KMS-11 (cell line): Measurements from ENCODE around the gene RRAD.

ENCODE experiments used
- H2AFZ ChIP-seq: fragments of 200-600 bp; sonication (generic); 2 replicates; pipeline ENCODE4 v1.6.1; 2016; ENCODE audit warnings: antibody characterized with exemption, mixed run types, low read depth
- H3K27ac ChIP-seq: fragments of 200-600 bp; sonication (generic); 2 replicates; pipeline ENCODE4 v1.6.1; 2016; ENCODE audit warnings: mild to moderate bottlenecking, mixed run types
- H3K27me3 ChIP-seq: fragments of 200-600 bp; sonication (generic); 2 replicates; pipeline ENCODE4 v1.6.1; 2017; ENCODE audit warnings: mild to moderate bottlenecking, low read depth, mixed run types, moderate library complexity; ENCODE audit not compliant: insufficient read depth
- H3K36me3 ChIP-seq: fragments of 200-600 bp; sonication (generic); 2 replicates; pipeline ENCODE4 v1.6.1; 2017; ENCODE audit warnings: mild to moderate bottlenecking, mixed run types; ENCODE audit not compliant: insufficient read depth
- H3K4me1 ChIP-seq: fragments of 200-600 bp; sonication (generic); 2 replicates; pipeline ENCODE4 v1.6.1; 2016; ENCODE audit warnings: mild to moderate bottlenecking, low read depth, mixed run types; ENCODE audit not compliant: poor library complexity, severe bottlenecking
- H3K4me2 ChIP-seq: fragments of 200-600 bp; sonication (generic); 2 replicates; pipeline ENCODE4 v1.7.0; 2016; ENCODE audit warnings: mild to moderate bottlenecking, mixed run types
- H3K4me3 ChIP-seq: fragments of 200-600 bp; sonication (generic); IDR thresholded peaks from 2 replicates; pipeline ENCODE4 v1.6.1; 2017; ENCODE audit warnings: low read depth, low read length, mixed read lengths; ENCODE audit not compliant: insufficient read depth
- H3K79me2 ChIP-seq: fragments of 200-600 bp; sonication (generic); 2 replicates; pipeline ENCODE4 v1.6.1; 2016; ENCODE audit warnings: low read depth, mixed run types; ENCODE audit not compliant: insufficient read depth
- H3K9ac ChIP-seq: fragments of 200-600 bp; sonication (generic); 2 replicates; pipeline ENCODE4 v1.6.1; 2016; ENCODE audit warnings: mild to moderate bottlenecking, mixed run types
- H4K20me1 ChIP-seq: fragments of 200-600 bp; sonication (generic); 2 replicates; pipeline ENCODE4 v1.6.1; 2016; ENCODE audit warnings: mild to moderate bottlenecking, mixed run types; ENCODE audit not compliant: insufficient read depth
- TF ChIP-seq, protein P1 (sequence below): fragments of 200-600 bp; sonication (generic); conservative IDR thresholded peaks from 2 replicates; pipeline ENCODE4 v1.6.1; 2017; ENCODE audit warnings: low read depth, mild to moderate bottlenecking, antibody characterized with exemption, low read length, moderate library complexity, mixed read lengths

The RRAD gene

DNA sequence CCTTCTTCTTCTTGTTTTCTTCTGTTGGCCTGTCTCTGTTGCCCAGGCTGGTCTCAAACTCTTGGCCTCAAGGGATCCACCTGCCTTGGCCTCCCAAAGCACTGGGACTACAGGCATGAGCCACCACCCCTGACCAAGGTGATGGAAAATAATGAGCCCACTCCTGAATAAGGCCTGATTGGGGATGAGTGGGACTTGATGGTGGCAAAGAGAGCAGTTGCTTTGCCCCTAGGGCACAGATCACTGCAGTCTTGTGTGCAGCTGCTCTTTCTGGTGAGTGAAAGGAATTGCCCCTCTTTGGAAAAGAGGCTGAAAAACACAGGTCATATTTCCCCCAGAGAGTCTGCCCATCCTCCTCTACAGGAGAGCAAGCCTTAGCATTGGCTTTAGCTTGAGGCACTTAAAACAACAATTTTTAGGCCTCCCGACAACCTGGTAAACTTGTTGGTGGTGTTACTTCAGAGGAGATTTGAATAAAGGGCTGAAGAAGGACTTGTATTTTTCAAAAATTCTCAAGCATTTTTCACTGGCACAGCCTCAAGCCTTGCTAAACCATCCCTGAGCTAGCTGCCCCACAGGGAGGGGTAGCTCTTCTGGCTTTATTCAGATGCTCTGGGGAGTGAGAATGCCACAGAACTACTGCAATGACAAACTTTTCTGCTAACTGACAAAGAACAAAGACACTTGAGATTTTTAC, 51.1 kb downstream of the RRAD start:
- Histone ChIP-seq H4K20me1 (no peaks in the 10 kb centered on the region), H3K4me3 (no peak overlapping the region), H3K4me1 (peaks cover 66% of the 10 kb centered on the region), H3K36me3 (no peaks in the 10 kb centered on the region), H3K9ac (no peak overlapping the region), H3K27me3 (no peaks in the 10 kb centered on the region), H3K27ac (peak overlapping the region; percentile 65), H3K4me2 (no peak overlapping the region), H2AFZ (no peak overlapping the region), H3K79me2 (no peaks in the 10 kb centered on the region)
- TF ChIP-seq, protein P1, sequence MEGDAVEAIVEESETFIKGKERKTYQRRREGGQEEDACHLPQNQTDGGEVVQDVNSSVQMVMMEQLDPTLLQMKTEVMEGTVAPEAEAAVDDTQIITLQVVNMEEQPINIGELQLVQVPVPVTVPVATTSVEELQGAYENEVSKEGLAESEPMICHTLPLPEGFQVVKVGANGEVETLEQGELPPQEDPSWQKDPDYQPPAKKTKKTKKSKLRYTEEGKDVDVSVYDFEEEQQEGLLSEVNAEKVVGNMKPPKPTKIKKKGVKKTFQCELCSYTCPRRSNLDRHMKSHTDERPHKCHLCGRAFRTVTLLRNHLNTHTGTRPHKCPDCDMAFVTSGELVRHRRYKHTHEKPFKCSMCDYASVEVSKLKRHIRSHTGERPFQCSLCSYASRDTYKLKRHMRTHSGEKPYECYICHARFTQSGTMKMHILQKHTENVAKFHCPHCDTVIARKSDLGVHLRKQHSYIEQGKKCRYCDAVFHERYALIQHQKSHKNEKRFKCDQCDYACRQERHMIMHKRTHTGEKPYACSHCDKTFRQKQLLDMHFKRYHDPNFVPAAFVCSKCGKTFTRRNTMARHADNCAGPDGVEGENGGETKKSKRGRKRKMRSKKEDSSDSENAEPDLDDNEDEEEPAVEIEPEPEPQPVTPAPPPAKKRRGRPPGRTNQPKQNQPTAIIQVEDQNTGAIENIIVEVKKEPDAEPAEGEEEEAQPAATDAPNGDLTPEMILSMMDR, result no peak

GRCh38 chr16:66873685-66874055, 51.7 kb downstream of the RRAD start:
- no peaks in the 10 kb centered on the region for H3K36me3 ChIP-seq
- no peak overlapping the region for H3K4me3 ChIP-seq
- no peaks in the 10 kb centered on the region for H3K27me3 ChIP-seq
- H3K4me1 ChIP-seq, result peaks cover 62% of the 10 kb centered on the region
- no peak overlapping the region for H3K9ac ChIP-seq
- no peak overlapping the region for H3K4me2 ChIP-seq
- TF ChIP-seq, protein P1, result no peak
- no peak overlapping the region for H3K27ac ChIP-seq
- no peaks in the 10 kb centered on the region for H3K79me2 ChIP-seq
- no peaks in the 10 kb centered on the region for H4K20me1 ChIP-seq
- H2AFZ ChIP-seq, result no peak overlapping the region

- H3K36me3 ChIP-seq, result no peaks in the 10 kb centered on the region
- H2AFZ ChIP-seq, result peak overlapping the region; percentile 92
- TF ChIP-seq, protein P1, result peak; percentile 92
- H3K4me2 ChIP-seq, result peak overlapping the region; percentile 69
- H3K9ac ChIP-seq, result peak overlapping the region; percentile 47; the same call in 1 of the 2 replicates
- H3K27ac ChIP-seq, result peak overlapping the region; percentile 50
- peaks cover 58% of the 10 kb centered on the region for H3K4me1 ChIP-seq
- H3K4me3 ChIP-seq, result no peak overlapping the region
- H4K20me1 ChIP-seq, result no peaks in the 10 kb centered on the region
- H3K27me3 ChIP-seq, result no peaks in the 10 kb centered on the region
- no peaks in the 10 kb centered on the region for H3K79me2 ChIP-seq
These were observed 52.2 kb downstream of the RRAD start for GRCh38 chr16:66872943-66873684.

DNA sequence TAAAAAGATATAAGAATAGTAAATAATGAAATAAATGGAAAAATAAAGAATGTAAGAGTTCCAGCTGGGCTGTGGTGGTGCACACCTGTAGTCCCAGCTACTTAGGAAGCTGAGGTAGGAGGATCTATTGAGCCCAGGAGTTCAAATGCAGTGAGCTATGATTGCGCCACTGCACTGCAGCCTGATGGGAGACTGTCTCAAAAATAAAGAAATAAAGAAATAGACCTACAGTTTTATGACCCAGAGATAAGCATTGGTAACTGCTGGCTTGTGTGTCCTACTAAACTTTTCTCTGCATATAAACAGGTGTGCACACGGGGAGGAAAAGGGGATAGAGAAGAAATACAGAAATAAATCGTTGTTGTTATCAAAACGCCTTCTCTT, 52.8 kb downstream of the RRAD start:
- H3K79me2 ChIP-seq, result no peaks in the 10 kb centered on the region
- no peaks in the 10 kb centered on the region for H4K20me1 ChIP-seq
- H3K27me3 ChIP-seq, result no peaks in the 10 kb centered on the region
- peak overlapping the region; percentile 92 for H2AFZ ChIP-seq
- peak overlapping the region; percentile 47; the same call in 1 of the 2 replicates for H3K9ac ChIP-seq
- no peak overlapping the region for H3K4me3 ChIP-seq
- H3K27ac ChIP-seq, result peak overlapping the region; percentile 50; the same call in 1 of the 2 replicates
- TF ChIP-seq, protein P1, result no peak
- H3K4me2 ChIP-seq, result peak overlapping the region; percentile 69
- H3K4me1 ChIP-seq, result peaks cover 52% of the 10 kb centered on the region
- no peaks in the 10 kb centered on the region for H3K36me3 ChIP-seq
